ENCODE data around the gene LARP4B. TPM values are rescaled to one million over a fixed set of nuclear protein-coding genes. Genes with fewer than 3 reads are reported as not detected.

Gene LARP4B
- polyA plus RNA-seq, 1 donor from 2014 or later = 14.2 TPM

DNA sequence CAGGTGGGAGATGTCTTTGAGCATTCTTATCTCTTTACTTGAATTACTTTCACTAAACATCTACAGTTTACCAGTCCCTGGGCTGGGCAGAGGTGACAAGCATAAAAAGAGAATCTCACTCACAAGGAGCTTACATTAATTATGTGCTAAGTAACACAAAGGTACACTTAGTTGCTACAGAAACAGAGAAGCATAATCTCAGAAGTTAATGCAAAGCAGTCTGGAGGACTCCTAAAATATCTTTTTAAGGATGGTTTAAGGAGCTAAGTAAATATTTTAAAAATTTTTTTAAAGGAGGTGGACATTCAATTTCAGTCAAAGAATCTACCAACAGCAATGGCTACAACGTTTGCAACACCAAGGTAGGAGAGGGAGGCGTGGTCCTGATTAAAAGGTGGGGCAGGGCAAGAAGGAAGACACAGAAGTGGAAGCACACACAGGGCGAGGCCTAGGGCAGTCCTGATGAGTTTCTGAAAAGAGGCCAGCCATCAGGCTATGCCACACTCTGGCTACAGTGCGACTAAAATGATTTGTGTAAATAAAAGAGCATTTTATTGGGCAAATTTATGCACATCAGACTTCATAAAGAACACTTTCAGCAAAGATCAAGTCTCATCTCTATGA, 5.3 kb downstream of the LARP4B start:
- H3K36me3 ChIP-seq (ENCODE audit: insufficient read depth, low read length) = no peaks in the 10 kb centered on the region
- H2AFZ ChIP-seq (ENCODE audit: low read depth, low read length) = no peak overlapping the region
- no peak overlapping the region for H3K27ac ChIP-seq (ENCODE audit: low read length)
- peaks cover 4% of the 10 kb centered on the region for H3F3A ChIP-seq (ENCODE audit: insufficient read depth, low read length, poor library complexity, severe bottlenecking)
- H3K27me3 ChIP-seq (ENCODE audit: insufficient read depth, low read depth, low read length) = no peaks in the 10 kb centered on the region
- no peaks in the 10 kb centered on the region for H3K9me2 ChIP-seq (ENCODE audit: insufficient read depth, low read length)
- no peak overlapping the region for H3K9ac ChIP-seq (ENCODE audit: low read length)
- peaks cover 11% of the 10 kb centered on the region for H4K20me1 ChIP-seq (ENCODE audit: insufficient read depth)
- peaks cover 83% of the 10 kb centered on the region for H3K79me2 ChIP-seq (replicated peaks; ENCODE audit: insufficient read depth, low read length)
- no peak overlapping the region for H3K4me2 ChIP-seq (ENCODE audit: low read length)
- no peaks in the 10 kb centered on the region for H3K9me3 ChIP-seq (ENCODE audit: low read length)
- TF ChIP-seq MXI1 (conservative IDR thresholded peaks at IDR 0.05; ENCODE audit: poor library complexity, severe bottlenecking) (no peak), EP300 (conservative IDR thresholded peaks at IDR 0.05; ENCODE audit: poor library complexity, severe bottlenecking) (no peak), EZH2 (IDR thresholded peaks at IDR 0.05; ENCODE audit: borderline replicate concordance, insufficient read depth, low read length, poor library complexity, severe bottlenecking) (no peak), SMC3 (conservative IDR thresholded peaks at IDR 0.05; ENCODE audit: poor library complexity) (no peak), RAD21 (conservative IDR thresholded peaks at IDR 0.05) (no peak), POLR2AphosphoS5 (IDR thresholded peaks at IDR 0.05) (no peak), TAF1 (IDR thresholded peaks at IDR 0.05; ENCODE audit: low read depth) (no peak)
- TF ChIP-seq, protein P1, sequence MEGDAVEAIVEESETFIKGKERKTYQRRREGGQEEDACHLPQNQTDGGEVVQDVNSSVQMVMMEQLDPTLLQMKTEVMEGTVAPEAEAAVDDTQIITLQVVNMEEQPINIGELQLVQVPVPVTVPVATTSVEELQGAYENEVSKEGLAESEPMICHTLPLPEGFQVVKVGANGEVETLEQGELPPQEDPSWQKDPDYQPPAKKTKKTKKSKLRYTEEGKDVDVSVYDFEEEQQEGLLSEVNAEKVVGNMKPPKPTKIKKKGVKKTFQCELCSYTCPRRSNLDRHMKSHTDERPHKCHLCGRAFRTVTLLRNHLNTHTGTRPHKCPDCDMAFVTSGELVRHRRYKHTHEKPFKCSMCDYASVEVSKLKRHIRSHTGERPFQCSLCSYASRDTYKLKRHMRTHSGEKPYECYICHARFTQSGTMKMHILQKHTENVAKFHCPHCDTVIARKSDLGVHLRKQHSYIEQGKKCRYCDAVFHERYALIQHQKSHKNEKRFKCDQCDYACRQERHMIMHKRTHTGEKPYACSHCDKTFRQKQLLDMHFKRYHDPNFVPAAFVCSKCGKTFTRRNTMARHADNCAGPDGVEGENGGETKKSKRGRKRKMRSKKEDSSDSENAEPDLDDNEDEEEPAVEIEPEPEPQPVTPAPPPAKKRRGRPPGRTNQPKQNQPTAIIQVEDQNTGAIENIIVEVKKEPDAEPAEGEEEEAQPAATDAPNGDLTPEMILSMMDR (IDR thresholded peaks at IDR 0.05; ENCODE audit: poor library complexity, severe bottlenecking) = no peak
- TF ChIP-seq, protein P2, sequence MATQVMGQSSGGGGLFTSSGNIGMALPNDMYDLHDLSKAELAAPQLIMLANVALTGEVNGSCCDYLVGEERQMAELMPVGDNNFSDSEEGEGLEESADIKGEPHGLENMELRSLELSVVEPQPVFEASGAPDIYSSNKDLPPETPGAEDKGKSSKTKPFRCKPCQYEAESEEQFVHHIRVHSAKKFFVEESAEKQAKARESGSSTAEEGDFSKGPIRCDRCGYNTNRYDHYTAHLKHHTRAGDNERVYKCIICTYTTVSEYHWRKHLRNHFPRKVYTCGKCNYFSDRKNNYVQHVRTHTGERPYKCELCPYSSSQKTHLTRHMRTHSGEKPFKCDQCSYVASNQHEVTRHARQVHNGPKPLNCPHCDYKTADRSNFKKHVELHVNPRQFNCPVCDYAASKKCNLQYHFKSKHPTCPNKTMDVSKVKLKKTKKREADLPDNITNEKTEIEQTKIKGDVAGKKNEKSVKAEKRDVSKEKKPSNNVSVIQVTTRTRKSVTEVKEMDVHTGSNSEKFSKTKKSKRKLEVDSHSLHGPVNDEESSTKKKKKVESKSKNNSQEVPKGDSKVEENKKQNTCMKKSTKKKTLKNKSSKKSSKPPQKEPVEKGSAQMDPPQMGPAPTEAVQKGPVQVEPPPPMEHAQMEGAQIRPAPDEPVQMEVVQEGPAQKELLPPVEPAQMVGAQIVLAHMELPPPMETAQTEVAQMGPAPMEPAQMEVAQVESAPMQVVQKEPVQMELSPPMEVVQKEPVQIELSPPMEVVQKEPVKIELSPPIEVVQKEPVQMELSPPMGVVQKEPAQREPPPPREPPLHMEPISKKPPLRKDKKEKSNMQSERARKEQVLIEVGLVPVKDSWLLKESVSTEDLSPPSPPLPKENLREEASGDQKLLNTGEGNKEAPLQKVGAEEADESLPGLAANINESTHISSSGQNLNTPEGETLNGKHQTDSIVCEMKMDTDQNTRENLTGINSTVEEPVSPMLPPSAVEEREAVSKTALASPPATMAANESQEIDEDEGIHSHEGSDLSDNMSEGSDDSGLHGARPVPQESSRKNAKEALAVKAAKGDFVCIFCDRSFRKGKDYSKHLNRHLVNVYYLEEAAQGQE (IDR thresholded peaks at IDR 0.05; ENCODE audit: borderline replicate concordance) = no peak
- no peak overlapping the region for H3K4me3 ChIP-seq (ENCODE audit: low read length)

DNA sequence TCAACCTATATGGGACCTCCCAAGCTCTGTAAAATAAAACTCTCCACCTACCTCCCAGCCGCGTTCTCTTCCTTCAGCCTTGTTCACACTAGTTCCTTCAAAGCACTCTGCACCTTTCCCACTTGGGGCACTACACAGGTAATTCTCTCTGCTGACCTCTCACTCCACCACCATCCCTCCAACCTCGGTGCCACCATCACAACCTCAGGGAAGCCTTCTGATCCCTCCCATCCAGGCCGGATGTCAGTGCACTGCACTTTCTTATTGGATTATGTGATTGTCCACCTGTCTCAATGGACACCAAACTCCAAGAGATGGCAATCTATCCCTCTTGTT, 7.0 kb downstream of the LARP4B start:
- H3K4me2 ChIP-seq (ENCODE audit: low read length) = no peak overlapping the region
- H3F3A ChIP-seq (ENCODE audit: insufficient read depth, low read length, poor library complexity, severe bottlenecking) = no peaks in the 10 kb centered on the region
- H2AFZ ChIP-seq (ENCODE audit: low read depth, low read length) = no peak overlapping the region
- H3K9me2 ChIP-seq (ENCODE audit: insufficient read depth, low read length) = no peaks in the 10 kb centered on the region
- H3K27me3 ChIP-seq (ENCODE audit: insufficient read depth, low read depth, low read length) = no peaks in the 10 kb centered on the region
- no peak overlapping the region for H3K4me3 ChIP-seq (ENCODE audit: low read length)
- H3K9me3 ChIP-seq (ENCODE audit: low read length) = no peaks in the 10 kb centered on the region
- no peak overlapping the region for H3K9ac ChIP-seq (ENCODE audit: low read length)
- TF ChIP-seq, protein P1 (IDR thresholded peaks at IDR 0.05; ENCODE audit: poor library complexity, severe bottlenecking) = no peak
- H4K20me1 ChIP-seq (ENCODE audit: insufficient read depth) = peaks cover 4% of the 10 kb centered on the region
- H3K27ac ChIP-seq (ENCODE audit: low read length) = no peak overlapping the region
- no peaks in the 10 kb centered on the region for H3K36me3 ChIP-seq (ENCODE audit: insufficient read depth, low read length)
- H3K79me2 ChIP-seq (replicated peaks; ENCODE audit: insufficient read depth, low read length) = peaks cover 73% of the 10 kb centered on the region
